SK-N-SH treated with all-trans-retinoic acid at 6 μM for 48 hours (cell line): ENCODE results near the gene KDSR.

ENCODE experiments used
- ESRRG ChIP-seq: fragments of 250-450 bp; sonication (Bioruptor Pico); IDR thresholded peaks from 2 replicates; pipeline ENCODE4 v1.6.1; 2021; ENCODE audit warnings: mild to moderate bottlenecking
- PPARA ChIP-seq: fragments of 250-450 bp; sonication (Bioruptor Pico); IDR thresholded peaks from 2 replicates; pipeline ENCODE4 v1.5.0; 2020; ENCODE audit warnings: mild to moderate bottlenecking, borderline replicate concordance
- RARB ChIP-seq: fragments of 250-450 bp; sonication (Bioruptor Pico); IDR thresholded peaks from 2 replicates; pipeline ENCODE4 v1.8.0; 2021; ENCODE audit warnings: mild to moderate bottlenecking, moderate library complexity
- SNAI2 ChIP-seq: fragments of 250-450 bp; sonication (Bioruptor Pico); IDR thresholded peaks from 2 replicates; pipeline ENCODE4 v1.5.0; 2020; ENCODE audit warnings: mild to moderate bottlenecking, moderate library complexity
- ZC3H10 ChIP-seq: fragments of 250-450 bp; sonication (Bioruptor Pico); IDR thresholded peaks from 2 replicates; pipeline ENCODE4 v1.5.1; 2021; ENCODE audit warnings: mild to moderate bottlenecking, moderate library complexity
- ZNF70 ChIP-seq: fragments of 450-650 bp; formaldehyde crosslinking; IDR thresholded peaks from 2 replicates; pipeline ENCODE4 v1.5.0; 2020; ENCODE audit warnings: mild to moderate bottlenecking, moderate library complexity
- TF ChIP-seq, protein P1 (sequence below): fragments of 250-450 bp; sonication (Bioruptor Pico); IDR thresholded peaks from 2 replicates; pipeline ENCODE4 v1.8.0; 2020; ENCODE audit warnings: mild to moderate bottlenecking, moderate library complexity, borderline replicate concordance
- TF ChIP-seq, protein P2 (sequence below): fragments of 250-450 bp; sonication (Bioruptor Pico); IDR thresholded peaks from 2 replicates; pipeline ENCODE4 v1.5.0; 2020; ENCODE audit warnings: mild to moderate bottlenecking, moderate library complexity

DNA sequence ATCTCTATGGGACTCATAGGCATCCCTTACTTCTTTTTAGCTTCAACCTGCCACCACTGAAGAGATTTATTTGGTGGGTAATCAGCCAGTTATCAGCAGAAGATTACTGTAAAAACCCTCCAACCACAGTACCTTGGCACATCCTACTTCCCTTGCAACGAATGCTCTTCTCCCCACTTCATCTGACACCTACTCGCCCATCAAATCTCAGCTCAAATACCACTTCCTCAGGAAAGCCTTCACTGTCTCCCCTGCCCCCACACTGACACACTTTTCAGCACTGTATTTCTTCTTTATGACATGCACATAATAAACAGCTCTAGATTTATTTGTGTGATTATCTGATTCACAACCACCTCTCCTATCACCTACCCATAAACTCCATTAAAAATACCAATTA lies 3.1 kb downstream of the KDSR start:
- no peak for TF ChIP-seq ZC3H10 (CRISPR knock-in tag)
- TF ChIP-seq, protein P1, sequence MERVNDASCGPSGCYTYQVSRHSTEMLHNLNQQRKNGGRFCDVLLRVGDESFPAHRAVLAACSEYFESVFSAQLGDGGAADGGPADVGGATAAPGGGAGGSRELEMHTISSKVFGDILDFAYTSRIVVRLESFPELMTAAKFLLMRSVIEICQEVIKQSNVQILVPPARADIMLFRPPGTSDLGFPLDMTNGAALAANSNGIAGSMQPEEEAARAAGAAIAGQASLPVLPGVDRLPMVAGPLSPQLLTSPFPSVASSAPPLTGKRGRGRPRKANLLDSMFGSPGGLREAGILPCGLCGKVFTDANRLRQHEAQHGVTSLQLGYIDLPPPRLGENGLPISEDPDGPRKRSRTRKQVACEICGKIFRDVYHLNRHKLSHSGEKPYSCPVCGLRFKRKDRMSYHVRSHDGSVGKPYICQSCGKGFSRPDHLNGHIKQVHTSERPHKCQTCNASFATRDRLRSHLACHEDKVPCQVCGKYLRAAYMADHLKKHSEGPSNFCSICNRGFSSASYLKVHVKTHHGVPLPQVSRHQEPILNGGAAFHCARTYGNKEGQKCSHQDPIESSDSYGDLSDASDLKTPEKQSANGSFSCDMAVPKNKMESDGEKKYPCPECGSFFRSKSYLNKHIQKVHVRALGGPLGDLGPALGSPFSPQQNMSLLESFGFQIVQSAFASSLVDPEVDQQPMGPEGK, result no peak
- no peak for TF ChIP-seq SNAI2
- TF ChIP-seq ESRRG (CRISPR knock-in tag), result no peak
- no peak for TF ChIP-seq ZNF70
- TF ChIP-seq, protein P2, sequence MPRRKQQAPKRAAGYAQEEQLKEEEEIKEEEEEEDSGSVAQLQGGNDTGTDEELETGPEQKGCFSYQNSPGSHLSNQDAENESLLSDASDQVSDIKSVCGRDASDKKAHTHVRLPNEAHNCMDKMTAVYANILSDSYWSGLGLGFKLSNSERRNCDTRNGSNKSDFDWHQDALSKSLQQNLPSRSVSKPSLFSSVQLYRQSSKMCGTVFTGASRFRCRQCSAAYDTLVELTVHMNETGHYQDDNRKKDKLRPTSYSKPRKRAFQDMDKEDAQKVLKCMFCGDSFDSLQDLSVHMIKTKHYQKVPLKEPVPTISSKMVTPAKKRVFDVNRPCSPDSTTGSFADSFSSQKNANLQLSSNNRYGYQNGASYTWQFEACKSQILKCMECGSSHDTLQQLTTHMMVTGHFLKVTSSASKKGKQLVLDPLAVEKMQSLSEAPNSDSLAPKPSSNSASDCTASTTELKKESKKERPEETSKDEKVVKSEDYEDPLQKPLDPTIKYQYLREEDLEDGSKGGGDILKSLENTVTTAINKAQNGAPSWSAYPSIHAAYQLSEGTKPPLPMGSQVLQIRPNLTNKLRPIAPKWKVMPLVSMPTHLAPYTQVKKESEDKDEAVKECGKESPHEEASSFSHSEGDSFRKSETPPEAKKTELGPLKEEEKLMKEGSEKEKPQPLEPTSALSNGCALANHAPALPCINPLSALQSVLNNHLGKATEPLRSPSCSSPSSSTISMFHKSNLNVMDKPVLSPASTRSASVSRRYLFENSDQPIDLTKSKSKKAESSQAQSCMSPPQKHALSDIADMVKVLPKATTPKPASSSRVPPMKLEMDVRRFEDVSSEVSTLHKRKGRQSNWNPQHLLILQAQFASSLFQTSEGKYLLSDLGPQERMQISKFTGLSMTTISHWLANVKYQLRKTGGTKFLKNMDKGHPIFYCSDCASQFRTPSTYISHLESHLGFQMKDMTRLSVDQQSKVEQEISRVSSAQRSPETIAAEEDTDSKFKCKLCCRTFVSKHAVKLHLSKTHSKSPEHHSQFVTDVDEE (CRISPR knock-in tag), result no peak
- TF ChIP-seq RARB (CRISPR knock-in tag), result no peak
- no peak for TF ChIP-seq PPARA (CRISPR knock-in tag)
